Heart left ventricle (tissue), 13 donors: ENCODE measurements around the gene SOD1.

ENCODE experiments used
- CTCF ChIP-seq, 12 donors: fragments of 200-600 bp; sonication (generic) in 4 of 12; IDR thresholded peaks; one replicate each; pipeline versions ENCODE4 v1.5.0 to v1.8.0; 2018 to 2022; ENCODE audit warnings: antibody characterized with exemption in 12 of 12, mild to moderate bottlenecking in 5 of 12
- POLR2A ChIP-seq, 2 donors: fragments of 450-650 bp; IDR thresholded peaks; one replicate each; pipeline ENCODE4 v1.6.1; 2017; ENCODE audit warnings: antibody characterized with exemption in 2 of 2, mild to moderate bottlenecking in 2 of 2, moderate library complexity in 2 of 2
- donor health status: ischemic (EF 13 %, LVEDD 7.1; RV severe dilation, severe dysfunction).
- donor health status: DM: no; HTN: yes; CAD: no.
- donor health status: DM: no; HTN: no; CAD: no.
- donor health status: ischemic (EF 25% LVEDD 6.9; RV normal size, moderate dysfunction).
- donor health status: ischemic (EF 25% LVEDD 5.7; RV mildly dilated, moderate dysfunction).
- donor health status: ischemic (EF 35%, LVEDD 5.7; RV mildly dilated, moderate dysfunction).
- donor health status: nonischemic (EF 11% LVEDD 7.7; RV severe dilation, severe dysfunction).
- donor health status: DM: yes; HTN: yes; CAD: no.
- donor health status: PGD.
- donor health status: ischemic (EF 29% LVEDD 5.4; RV normal size, mild dysfunction).
- donor health status: nonischemic (EF 23%, LVEDD 6.1; RV moderate dilation, normal function).

GRCh38 chr21:31650930-31651329 lies 8.6 kb upstream of the SOD1 start:
- TF ChIP-seq CTCF (IDR thresholded peaks at IDR 0.05), result no peak
- no peak for TF ChIP-seq POLR2A (IDR thresholded peaks at IDR 0.05)
